ENCODE results near the gene DHDDS.

DNA sequence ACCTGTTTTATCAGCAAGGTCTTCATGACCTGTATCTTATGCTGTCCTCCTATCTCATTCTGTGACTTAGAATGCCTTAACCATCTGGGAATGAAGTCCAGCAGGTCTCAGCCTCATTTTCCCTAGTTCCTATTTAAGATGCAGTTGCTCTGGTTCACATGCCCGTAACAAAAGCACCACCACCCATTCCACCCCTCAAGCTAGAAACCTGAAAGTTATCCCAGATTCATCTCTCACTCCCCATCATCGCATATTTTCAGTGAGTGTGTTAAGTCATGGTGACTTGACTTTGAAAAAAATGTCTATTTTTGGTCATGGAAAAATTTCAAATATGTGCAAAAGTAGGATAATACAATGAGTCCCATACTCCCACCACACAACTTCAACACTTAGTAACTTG is 51.9 kb downstream of the DHDDS start:
- TF ChIP-seq CTCF (IDR thresholded peaks at IDR 0.05; ENCODE audit: poor library complexity, severe bottlenecking), result no peak
- TF ChIP-seq REST (IDR thresholded peaks at IDR 0.05; ENCODE audit: borderline replicate concordance), result no peak
- no peak for TF ChIP-seq RAD21 (conservative IDR thresholded peaks at IDR 0.05)
- no peak for TF ChIP-seq TAF1 (IDR thresholded peaks at IDR 0.05; ENCODE audit: low read depth)
- TF ChIP-seq EZH2 (IDR thresholded peaks at IDR 0.05; ENCODE audit: borderline replicate concordance, insufficient read depth, low read length, poor library complexity, severe bottlenecking), result no peak
- no peak for TF ChIP-seq EP300 (conservative IDR thresholded peaks at IDR 0.05; ENCODE audit: poor library complexity, severe bottlenecking)
- TF ChIP-seq MXI1 (conservative IDR thresholded peaks at IDR 0.05; ENCODE audit: poor library complexity, severe bottlenecking), result no peak
